OCI-LY7 (cell line): ENCODE data around the gene FAM107B. TPM values are rescaled to one million over a fixed set of nuclear protein-coding genes. Genes with fewer than 3 reads are reported as not detected.

ENCODE experiments used
- BruUV-seq: library from RNA; stranded (reverse); fragments of 400-500 nt; replicated peaks from 2 replicates; lab custom pipeline; 2021; lab: Mats Ljungman, UMichigan
- CTCF ChIA-PET: fragments of 300-600 bp; sonication (Branson Sonifier 250); formaldehyde crosslinking; loops from one replicate; lab custom pipeline; 2022; ENCODE audit warnings: antibody characterized with exemption; ENCODE audit not compliant: unreplicated experiment; lab: Charles Lee
- POLR2A ChIA-PET: fragments of 300-600 bp; sonication (Branson Sonifier 250); formaldehyde crosslinking; loops from one replicate; lab custom pipeline; 2022; ENCODE audit warnings: antibody characterized with exemption; lab: Charles Lee
- DNase-seq: peaks from one replicate; pipeline ENCODE4 v3.0.0-alpha.2; 2015; ENCODE audit warnings: low spot score
- H2AFZ ChIP-seq: fragments of 200-600 bp; sonication (generic), shearing (Covaris generic); 2 replicates; pipeline ENCODE4 v1.6.1; 2014; ENCODE audit warnings: mild to moderate bottlenecking, antibody characterized with exemption, low read length, moderate library complexity
- H3K27ac ChIP-seq: fragments of 200-600 bp; sonication (generic); 2 replicates; pipeline ENCODE4 v1.5.1; 2014; ENCODE audit warnings: mixed run types, low read depth, mild to moderate bottlenecking, moderate library complexity, low read length, inconsistent platforms; ENCODE audit not compliant: poor library complexity, severe bottlenecking
- H3K36me3 ChIP-seq: fragments of 200-600 bp; sonication (generic); 2 replicates; pipeline ENCODE4 v1.6.1; 2014; ENCODE audit warnings: mild to moderate bottlenecking, antibody characterized with exemption, low read length, moderate library complexity, mixed read lengths; ENCODE audit not compliant: insufficient read depth
- H3K4me1 ChIP-seq: fragments of 200-600 bp; sonication (generic); 2 replicates; pipeline ENCODE4 v1.5.1; 2014; ENCODE audit warnings: mild to moderate bottlenecking, low read length; ENCODE audit not compliant: insufficient read depth, poor library complexity, severe bottlenecking
- H3K4me2 ChIP-seq: fragments of 200-600 bp; sonication (generic); 2 replicates; pipeline ENCODE4 v1.6.1; 2014; ENCODE audit warnings: mild to moderate bottlenecking, low read length
- H3K4me3 ChIP-seq: fragments of 200-600 bp; sonication (generic); 2 replicates; pipeline ENCODE4 v1.5.1; 2014; ENCODE audit warnings: mild to moderate bottlenecking, low read depth, low read length; ENCODE audit not compliant: poor library complexity, severe bottlenecking
- H3K79me2 ChIP-seq: fragments of 200-600 bp; sonication (generic); 2 replicates; pipeline ENCODE4 v1.6.1; 2016; ENCODE audit warnings: low read depth, mild to moderate bottlenecking, low read length, moderate library complexity, mixed read lengths; ENCODE audit not compliant: insufficient read depth
- H3K9me2 ChIP-seq: fragments of 200-600 bp; sonication (generic); 2 replicates; pipeline ENCODE4 v1.6.1; 2016; ENCODE audit warnings: mild to moderate bottlenecking, low read length, mixed read lengths; ENCODE audit not compliant: insufficient read depth
- H3K9me3 ChIP-seq: fragments of 200-600 bp; sonication (generic); 2 replicates; pipeline ENCODE4 v1.6.1; 2014; ENCODE audit warnings: mild to moderate bottlenecking, mixed run types, low read length, mixed read lengths
- H4K20me1 ChIP-seq: fragments of 200-600 bp; sonication (generic); 2 replicates; pipeline ENCODE4 v1.6.1; 2014; ENCODE audit warnings: mild to moderate bottlenecking, antibody characterized with exemption, low read length, moderate library complexity, mixed read lengths; ENCODE audit not compliant: insufficient read depth
- CTCF ChIP-seq: fragments of 200-600 bp; sonication (generic); conservative IDR thresholded peaks from 2 replicates; pipeline ENCODE4 v1.5.1; 2014; ENCODE audit warnings: mild to moderate bottlenecking, antibody characterized with exemption, low read length, moderate library complexity, mixed read lengths
- EZH2phosphoT487 ChIP-seq: fragments of 200-600 bp; sonication (generic); IDR thresholded peaks from 2 replicates; pipeline ENCODE4 v1.6.1; 2018; ENCODE audit warnings: low read depth, borderline replicate concordance, mild to moderate bottlenecking, mixed run types, antibody characterized with exemption, low read length, moderate library complexity, mixed read lengths
- intact Hi-C: fragments of 100-400 bp; cut with micrococcal nuclease; formaldehyde crosslinking; loops from one replicate; pipeline ENCODE4 v1.10.0; 2022; ENCODE audit not compliant: unreplicated experiment
- total RNA-seq, 2 experiments: library from RNA; depleted of rRNA in 1 of 2; stranded (reverse); fragments of >200 nt in 1 of 2; shearing (Covaris generic) in 1 of 2; gene quantifications; 2 replicates each; pipeline ENCODE4 v1.2.3, GENCODE V29; 2014 to 2022

FAM107B gene
- total RNA-seq, 2 experiments from 2014 or later, result 114 to 398 TPM

- H3K36me3 ChIP-seq, result peaks cover 99% of the 10 kb centered on the region
These were observed 246.2 kb downstream of the FAM107B start for GRCh38 chr10:14528450-14528849.

DNA sequence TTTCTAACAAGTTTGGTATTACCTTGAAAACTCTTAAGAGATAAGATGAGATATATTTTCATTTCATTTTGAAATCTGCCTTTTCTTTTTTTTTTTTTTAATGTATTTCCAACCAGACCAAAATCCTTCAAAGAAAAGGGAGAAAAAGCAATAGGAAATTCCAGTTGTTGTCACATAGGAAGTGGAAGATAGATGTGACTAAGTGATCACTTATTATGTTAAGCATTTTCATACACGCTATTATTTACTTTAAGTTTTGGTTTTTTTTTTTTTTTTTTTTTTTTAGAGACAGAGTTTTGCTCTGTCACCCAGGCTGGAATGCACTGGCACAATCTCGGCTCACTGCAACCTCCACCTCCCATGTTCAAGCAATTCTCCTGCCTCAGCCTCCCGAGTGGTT lies 246.8 kb downstream of the FAM107B start:
- Histone ChIP-seq H3K27ac (no peak overlapping the region), H2AFZ (no peak overlapping the region), H3K4me3 (no peak overlapping the region), H3K79me2 (peaks cover 82% of the 10 kb centered on the region), H3K36me3 (peaks cover 99% of the 10 kb centered on the region), H3K9me3 (no peaks in the 10 kb centered on the region), H3K4me2 (no peak overlapping the region), H3K4me1 (no peaks in the 10 kb centered on the region), H3K9me2 (no peaks in the 10 kb centered on the region), H4K20me1 (peaks cover 5% of the 10 kb centered on the region; the same call in 1 of the 2 replicates)
- BruUV-seq, result no TSS peak
- ChIA-PET POLR2A (interaction anchor here (0.7 to 1.9 kb wide), 3 partner anchors 10 to 248 kb away, joined by 3 to 5 read pairs (median 3); no protein-coding TSS in a partner anchor), CTCF (no interaction called here)
- TF ChIP-seq CTCF (no peak), EZH2phosphoT487 (no peak)
- DNase-seq, result no peak
- intact Hi-C loops, result no loop called here

More at GRCh38 chr10:14528450-14528849, 246.2 kb downstream of the FAM107B start:
- H3K27ac ChIP-seq, result no peak overlapping the region
- H2AFZ ChIP-seq, result no peak overlapping the region
- DNase-seq, result no peak
- TF ChIP-seq CTCF, result no peak
- no peak for TF ChIP-seq EZH2phosphoT487
- H3K79me2 ChIP-seq, result peaks cover 86% of the 10 kb centered on the region
- ChIA-PET CTCF (interaction anchor here (0.8 kb wide), 1 partner anchor 30 kb away, joined by 3 read pairs; no protein-coding TSS in a partner anchor), POLR2A (interaction anchor here (0.6 to 1.9 kb wide), 3 partner anchors 10 to 248 kb away, joined by 3 to 6 read pairs (median 5); no protein-coding TSS in a partner anchor)
- TSS peak; percentile 16 for BruUV-seq
- no peaks in the 10 kb centered on the region for H3K4me1 ChIP-seq
- intact Hi-C loops, result no loop called here
- H4K20me1 ChIP-seq, result peaks cover 5% of the 10 kb centered on the region; the same call in 1 of the 2 replicates
- no peak overlapping the region for H3K4me2 ChIP-seq
- no peaks in the 10 kb centered on the region for H3K9me3 ChIP-seq
- H3K9me2 ChIP-seq, result no peaks in the 10 kb centered on the region
- H3K4me3 ChIP-seq, result no peak overlapping the region

DNA sequence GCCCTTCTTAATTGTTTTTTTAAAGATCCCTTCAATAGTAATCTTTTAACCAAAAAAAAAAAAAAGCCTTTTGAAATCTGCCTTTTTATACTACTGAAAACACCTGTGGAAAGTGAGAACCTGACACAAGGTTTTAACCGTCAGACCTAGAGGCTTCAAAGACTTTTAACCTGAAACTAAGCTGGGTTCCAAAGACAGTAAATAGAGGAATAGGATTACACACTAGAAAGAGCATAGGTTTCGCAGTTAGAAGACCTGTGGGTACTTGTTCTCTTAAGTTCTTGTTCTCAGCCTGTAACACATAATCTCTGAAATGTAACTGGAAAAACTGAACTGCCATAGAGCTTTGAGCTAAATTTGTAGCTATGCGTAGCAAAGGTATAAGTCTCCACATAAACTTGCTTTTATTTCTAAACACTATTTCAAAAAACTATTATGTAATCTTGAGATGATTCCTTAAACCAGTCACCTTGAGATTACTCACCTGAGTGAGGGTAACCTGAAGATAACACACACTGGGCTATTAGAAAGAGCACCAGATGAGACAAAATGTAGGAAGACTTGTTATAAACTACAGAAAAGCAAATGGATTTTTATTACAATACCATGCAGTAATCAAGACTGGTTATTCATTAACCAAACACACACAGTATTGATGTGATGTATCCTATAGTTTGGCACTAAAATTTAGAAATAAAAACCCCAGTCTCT lies 247.4 kb downstream of the FAM107B start:
- TF ChIP-seq CTCF (no peak), EZH2phosphoT487 (no peak)
- POLR2A ChIA-PET, result interaction anchor here (0.7 to 1.5 kb wide), 5 partner anchors 14 to 915 kb away, joined by 3 to 5 read pairs (median 3); no protein-coding TSS in a partner anchor

More for the DNA sequence above, 247.4 kb downstream of the FAM107B start:
- BruUV-seq, result no TSS peak
- CTCF ChIA-PET, result no interaction called here
- Histone ChIP-seq H4K20me1 (peaks cover 5% of the 10 kb centered on the region; the same call in 1 of the 2 replicates), H2AFZ (no peak overlapping the region), H3K4me3 (no peak overlapping the region), H3K79me2 (peaks cover 76% of the 10 kb centered on the region), H3K4me1 (no peaks in the 10 kb centered on the region), H3K9me2 (no peaks in the 10 kb centered on the region), H3K9me3 (no peaks in the 10 kb centered on the region), H3K27ac (no peak overlapping the region), H3K4me2 (no peak overlapping the region), H3K36me3 (peaks cover 99% of the 10 kb centered on the region)
- DNase-seq, result no peak
- intact Hi-C loops, result no loop called here
